Pancreas (tissue), 10 donors: Measurements from ENCODE around the gene DNAJB2. TPM values are rescaled to one million over a fixed set of nuclear protein-coding genes. Genes with fewer than 3 reads are reported as not detected.

Source experiments
- ATAC-seq, 4 donors: fragments of 200-7000 bp; cut with Tn5 transposase; one replicate each; pipeline versions ENCODE4 v1.8.0 to v1.9.1; 2020; ENCODE audit warnings: mild to moderate bottlenecking in 4 of 4, moderate library complexity in 4 of 4
- DNase-seq, 6 donors: peaks; one replicate each; pipeline ENCODE4 v3.0.0-alpha.2; 2020
- FAIRE-seq: peaks from 2 replicates; lab custom pipeline; 2012; peaks lifted over from hg19 to GRCh38; lab: Jason Lieb, UNC
- H3K27ac ChIP-seq, 4 donors: fragments of 200-600 bp; sonication (generic); 1 replicate in 3 of 4; 2 replicates in 1 of 4; pipeline versions ENCODE4 v1.5.0 to v1.8.0; 2020
- H3K27me3 ChIP-seq, 4 donors: fragments of 200-600 bp; one replicate each; pipeline ENCODE4 v1.8.0; 2021
- H3K36me3 ChIP-seq, 3 donors: fragments of 200-600 bp; sonication (generic) in 1 of 3; one replicate each; pipeline versions ENCODE4 v1.5.0 to v1.8.0; 2020 to 2021
- H3K4me1 ChIP-seq, 3 donors: fragments of 200-600 bp; one replicate each; pipeline ENCODE4 v1.8.0; 2021
- H3K4me3 ChIP-seq, 4 donors: fragments of 200-600 bp; sonication (generic) in 2 of 4; one replicate each; pipeline versions ENCODE4 v1.5.0 to v1.8.0; 2020 to 2021
- H3K9me3 ChIP-seq, 4 donors: fragments of 200-600 bp; one replicate each; pipeline ENCODE4 v1.8.0; 2021
- WGBS, 2 donors: extraction: QIAGEN DNeasy Blood & Tissue Kit; methylation state at CpG; one replicate each; pipeline ENCODE4 v1.1.7; 2013; 5-methylcytosine and 5-hydroxymethylcytosine counted together
- intact Hi-C, 3 donors: fragments of 100-400 bp; cut with DNase I; formaldehyde crosslinking; loops; one replicate each; pipeline versions ENCODE4 v1.11.1 to v1.14.2; 2022
- polyA plus RNA-seq, 2 donors: library from polyadenylated mRNA; stranded (reverse); fragments of 200-250 nt; gene quantifications; one replicate each; pipeline ENCODE4 v1.2.3, GENCODE V29; 2013
- total RNA-seq, 6 donors: library from RNA; stranded (reverse); fragmentation: NEBNext Ultra II Directional in 4 of 6; extraction: Animal tissue kit (Norgen Biotek cat#: 25700) in 4 of 6; gene quantifications; one replicate each; pipeline versions ENCODE4 v1.2.1 to v1.2.4, GENCODE V29; 2021 to 2023
- TF ChIP-seq, protein P1 (sequence below), 4 donors: fragments of 200-600 bp; sonication (generic) in 3 of 4; IDR thresholded peaks; one replicate each; pipeline versions ENCODE4 v1.5.0 to v1.8.0; 2021; ENCODE audit warnings: antibody characterized with exemption in 4 of 4
- donor health status: healthy with polysubstance abuse.
- donor health status: DM: no; HTN: no; CAD: no; lungs with moderate emphysema.
- donor health status: DM: no; HTN: no; CAD: no.
- donor health status: control.
- donor health status: control.
- donor health status: Bipolar disorder and iron deficiency.
- donor health status: DM: yes; HTN: yes; CAD: no.
- donor health status: DM: no; HTN: no; CAD: no.
- donor health status: DM: no; HTN: no; CAD: no.
- donor health status: DM: yes; HTN: yes; CAD: no.

Gene DNAJB2
- total and polyA plus RNA-seq, 8 donors, result 44.5 to 96.3 (median 63.0) TPM

DNA sequence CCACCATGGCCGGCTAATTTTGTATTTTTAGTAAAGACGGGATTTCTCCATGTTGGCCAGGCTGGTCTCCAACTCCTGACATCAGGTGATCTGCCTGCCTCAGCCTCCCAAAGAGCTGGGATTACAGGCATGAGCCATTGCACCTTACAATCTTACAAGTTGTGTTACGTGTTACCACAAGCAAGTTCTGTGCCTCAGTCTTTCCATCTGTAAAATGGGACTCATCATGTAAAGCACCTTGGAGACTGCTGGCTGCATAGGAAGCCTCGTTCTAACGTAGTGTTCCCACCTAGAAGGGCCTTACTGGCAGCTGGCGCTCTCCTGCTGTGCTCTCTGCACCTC, 10.0 kb downstream of the DNAJB2 start:
- 70 to 74% methylated on average over 6 of the region's 6 CpGs for WGBS, 2 donors
- TF ChIP-seq, protein P1, sequence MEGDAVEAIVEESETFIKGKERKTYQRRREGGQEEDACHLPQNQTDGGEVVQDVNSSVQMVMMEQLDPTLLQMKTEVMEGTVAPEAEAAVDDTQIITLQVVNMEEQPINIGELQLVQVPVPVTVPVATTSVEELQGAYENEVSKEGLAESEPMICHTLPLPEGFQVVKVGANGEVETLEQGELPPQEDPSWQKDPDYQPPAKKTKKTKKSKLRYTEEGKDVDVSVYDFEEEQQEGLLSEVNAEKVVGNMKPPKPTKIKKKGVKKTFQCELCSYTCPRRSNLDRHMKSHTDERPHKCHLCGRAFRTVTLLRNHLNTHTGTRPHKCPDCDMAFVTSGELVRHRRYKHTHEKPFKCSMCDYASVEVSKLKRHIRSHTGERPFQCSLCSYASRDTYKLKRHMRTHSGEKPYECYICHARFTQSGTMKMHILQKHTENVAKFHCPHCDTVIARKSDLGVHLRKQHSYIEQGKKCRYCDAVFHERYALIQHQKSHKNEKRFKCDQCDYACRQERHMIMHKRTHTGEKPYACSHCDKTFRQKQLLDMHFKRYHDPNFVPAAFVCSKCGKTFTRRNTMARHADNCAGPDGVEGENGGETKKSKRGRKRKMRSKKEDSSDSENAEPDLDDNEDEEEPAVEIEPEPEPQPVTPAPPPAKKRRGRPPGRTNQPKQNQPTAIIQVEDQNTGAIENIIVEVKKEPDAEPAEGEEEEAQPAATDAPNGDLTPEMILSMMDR (IDR thresholded peaks at IDR 0.05), result no peak
- H3K4me1 ChIP-seq, result no peaks in the 10 kb centered on the region
- H3K27me3 ChIP-seq, result no peaks in the 10 kb centered on the region
- ATAC-seq, result no peak
- H3K9me3 ChIP-seq, result no peaks in the 10 kb centered on the region
- intact Hi-C loops, result no loop called here
- FAIRE-seq, result no peak
- peaks cover 0 to 16% (median 0%) of the 10 kb centered on the region in 3 donors for H3K36me3 ChIP-seq
- H3K27ac ChIP-seq, result no peak overlapping the region
- DNase-seq, result no peak
- no peak overlapping the region for H3K4me3 ChIP-seq

DNA sequence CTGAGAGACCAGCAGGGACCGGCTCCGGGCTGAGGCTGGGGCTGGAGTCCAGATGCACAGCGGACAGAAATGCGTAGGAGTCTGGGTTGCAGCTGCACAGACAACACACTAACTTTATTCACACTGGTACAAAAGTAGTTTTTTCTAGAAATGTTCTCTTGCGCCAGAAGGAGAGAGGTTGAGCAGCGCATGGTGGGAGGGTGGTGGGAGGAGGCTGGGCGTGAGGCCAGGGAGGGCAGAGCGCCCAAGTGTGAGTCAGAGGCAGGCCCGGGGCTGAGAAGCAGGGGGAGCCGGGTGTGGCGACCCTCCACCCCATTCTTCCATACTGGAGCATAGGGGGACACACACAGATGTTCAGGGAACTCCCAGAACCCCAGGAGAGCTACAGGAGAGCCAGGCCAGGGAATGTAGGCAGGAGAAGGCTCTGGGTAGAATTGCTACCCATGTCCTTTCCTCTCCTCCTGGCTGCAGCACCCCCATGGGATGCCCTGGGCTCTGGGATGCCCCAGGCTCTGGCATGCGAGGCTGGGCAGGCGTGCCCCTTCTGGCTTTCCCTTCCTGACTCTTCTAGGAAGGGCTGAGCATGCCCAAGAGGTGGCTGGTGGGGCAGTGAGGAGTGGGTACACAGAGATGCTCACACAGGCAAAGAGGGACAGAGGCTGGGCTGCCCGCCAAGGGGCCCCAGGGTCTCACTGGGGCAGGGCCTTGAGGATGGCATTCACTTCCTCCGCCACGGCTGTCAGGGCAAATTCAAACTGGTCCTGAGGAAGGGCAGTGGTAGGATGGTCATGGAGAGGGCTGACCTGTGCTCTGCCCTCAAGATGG, 10.6 kb downstream of the DNAJB2 start:
- intact Hi-C loops, result loop anchor here in 2 of 3 donors (5.0 to 10.0 kb wide), 2 partner anchors 117 to 235 kb away; partner anchors contain the start of gene SLC23A3 (in 1 of the 2)
- FAIRE-seq (no peak), ATAC-seq (peak in 3 of 4 donors; percentile 22 to 54 (median 31)), DNase-seq (no peak)
- 55 to 61% methylated on average over 16 of the region's 16 CpGs for WGBS, 2 donors
- H3K36me3 ChIP-seq, result peaks cover 0 to 10% (median 0%) of the 10 kb centered on the region in 3 donors
- H3K27ac ChIP-seq, result no peak overlapping the region
- H3K27me3 ChIP-seq, result no peaks in the 10 kb centered on the region
- H3K9me3 ChIP-seq, result no peaks in the 10 kb centered on the region
- H3K4me1 ChIP-seq, result no peaks in the 10 kb centered on the region
- TF ChIP-seq, protein P1 (IDR thresholded peaks at IDR 0.05), result no peak
- H3K4me3 ChIP-seq, result no peak overlapping the region

DNA sequence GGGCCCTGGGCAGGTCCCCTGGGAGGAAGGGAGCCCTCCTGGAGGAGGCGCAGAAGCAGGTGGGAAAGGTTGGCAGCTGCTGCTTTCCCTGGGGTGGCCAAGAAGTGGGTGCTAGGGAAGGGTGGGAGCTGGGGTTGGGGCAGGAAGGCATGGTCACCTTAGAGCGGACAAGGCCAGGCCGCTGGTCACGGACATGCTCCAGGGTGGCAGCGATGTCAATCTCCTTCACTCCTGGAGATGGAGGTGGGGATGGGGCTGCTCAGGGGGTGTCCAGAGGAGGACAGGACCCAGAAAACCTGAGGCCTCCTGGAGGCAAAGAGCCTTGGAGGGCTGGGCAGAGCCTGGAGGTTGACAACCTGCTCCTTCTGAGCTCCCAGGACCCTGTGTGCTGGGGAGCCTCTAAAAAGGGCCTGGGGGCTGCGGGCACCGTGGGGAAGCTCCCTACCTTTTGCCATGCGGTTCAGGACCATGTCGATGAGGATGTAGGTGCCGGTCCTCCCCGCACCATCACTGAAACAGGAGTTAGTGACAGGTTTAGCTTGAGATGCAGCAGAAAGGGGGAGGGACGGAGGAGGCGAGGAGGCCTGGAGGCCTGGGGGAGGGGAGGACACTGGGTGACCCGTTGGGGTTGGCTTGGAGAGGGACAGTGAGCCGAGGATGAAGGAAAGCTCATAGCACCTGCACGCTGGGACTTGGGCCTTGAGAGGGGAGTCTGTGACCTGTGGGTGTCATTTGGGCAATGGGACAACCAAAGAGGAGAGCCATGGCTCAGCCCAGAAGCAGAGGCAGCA, 11.4 kb downstream of the DNAJB2 start:
- FAIRE-seq (no peak), ATAC-seq (no peak), DNase-seq (no peak)
- Histone ChIP-seq H3K27ac (no peak overlapping the region), H3K36me3 (peaks cover 0 to 2% (median 0%) of the 10 kb centered on the region in 3 donors), H3K27me3 (no peaks in the 10 kb centered on the region), H3K4me3 (no peak overlapping the region), H3K4me1 (no peaks in the 10 kb centered on the region), H3K9me3 (no peaks in the 10 kb centered on the region)
- intact Hi-C loops, result loop anchor here in 2 of 3 donors (5.0 to 10.0 kb wide), 2 partner anchors 118 to 236 kb away; partner anchors contain the start of gene SLC23A3 (in 1 of the 2)
- 76 to 78% methylated on average over 15 to 16 of the region's 16 CpGs for WGBS, 2 donors
- TF ChIP-seq, protein P1 (IDR thresholded peaks at IDR 0.05), result no peak

DNA sequence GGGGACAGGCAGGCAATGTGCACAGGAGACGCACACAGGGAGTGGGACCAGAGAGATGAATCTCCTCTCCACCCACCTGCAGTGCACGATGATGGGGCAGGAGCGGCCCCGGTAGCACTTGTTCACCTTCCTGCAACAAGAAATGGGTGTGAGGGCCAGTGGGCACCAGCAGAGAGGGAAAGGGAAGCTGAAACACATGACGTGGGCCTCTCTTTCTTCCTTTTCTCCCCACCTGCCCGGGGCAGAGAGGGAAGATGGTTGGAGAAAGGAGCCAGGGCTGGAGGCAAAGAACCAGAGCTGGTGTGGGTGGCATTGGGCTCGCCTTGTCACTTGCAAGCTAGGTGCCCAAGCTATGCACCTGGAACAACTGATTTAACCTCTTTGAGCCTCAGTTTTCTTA, 12.2 kb downstream of the DNAJB2 start:
- Histone ChIP-seq H3K9me3 (no peaks in the 10 kb centered on the region), H3K36me3 (no peaks in the 10 kb centered on the region), H3K27me3 (no peaks in the 10 kb centered on the region), H3K4me1 (no peaks in the 10 kb centered on the region), H3K4me3 (no peak overlapping the region), H3K27ac (no peak overlapping the region)
- DNase-seq (no peak), ATAC-seq (no peak), FAIRE-seq (no peak)
- intact Hi-C loops, result loop anchor here in 2 of 3 donors (5.0 to 10.0 kb wide), 2 partner anchors 119 to 237 kb away; partner anchors contain the start of gene SLC23A3 (in 1 of the 2)
- TF ChIP-seq, protein P1 (IDR thresholded peaks at IDR 0.05), result no peak
- WGBS, 2 donors, result 67 to 90% methylated on average over 6 to 7 of the region's 7 CpGs
